ENCODE data around the gene SLC27A3. TPM values are rescaled to one million over a fixed set of nuclear protein-coding genes. Genes with fewer than 3 reads are reported as not detected.

Gene SLC27A3
- total and polyA plus RNA-seq, 9 of the 15 experiments (the other 6 are each of a cell fraction or from before 2014, with no cell fraction given), result 0.57 to 5.2 (median 2.8) TPM

DNA sequence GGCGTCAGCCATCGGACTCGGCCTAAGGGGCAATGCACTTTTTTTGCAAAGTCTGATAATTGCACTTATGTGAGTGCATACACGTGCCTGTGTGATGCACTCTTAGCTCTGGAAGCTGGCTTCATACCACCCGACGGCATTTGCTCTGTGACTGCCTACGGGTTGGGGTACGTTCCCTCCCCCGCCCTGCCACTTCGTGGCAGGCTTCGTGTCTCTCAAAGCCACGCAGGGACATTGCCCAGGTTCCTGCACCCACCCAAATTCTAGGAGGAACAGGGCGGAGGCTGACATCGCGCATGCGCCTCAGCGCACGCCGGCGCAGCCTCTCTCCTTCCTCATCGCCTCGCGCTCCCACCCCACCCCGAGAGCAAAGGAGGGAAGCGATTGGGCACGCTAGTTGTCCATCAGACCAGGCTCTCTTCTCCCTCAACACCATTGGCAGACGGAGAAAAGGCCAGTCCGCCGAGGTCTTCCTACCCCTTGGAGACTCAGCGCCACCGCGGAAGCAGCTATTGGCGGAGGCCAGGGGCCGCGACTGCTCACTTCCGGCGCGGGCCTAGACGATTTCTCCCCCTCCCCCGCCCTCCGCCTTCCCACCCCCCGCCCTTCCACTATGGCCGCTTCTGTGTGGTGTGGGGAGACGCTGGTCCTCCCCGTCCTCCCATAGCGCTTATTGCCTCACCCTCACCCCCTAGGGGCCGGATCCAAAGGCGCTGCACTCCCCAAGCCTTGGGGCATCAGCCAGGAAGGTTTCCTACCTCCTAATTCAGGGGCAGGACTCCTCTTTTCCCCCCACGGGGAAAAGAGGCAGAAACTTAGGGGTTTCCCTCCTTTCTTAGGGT is 47.5 kb upstream of the SLC27A3 start, which contains the start of gene INTS3 (continued):
- no peak for TF ChIP-seq KLF10 (CRISPR knock-in tag; IDR thresholded peaks at IDR 0.05)
- TF ChIP-seq, protein P1, sequence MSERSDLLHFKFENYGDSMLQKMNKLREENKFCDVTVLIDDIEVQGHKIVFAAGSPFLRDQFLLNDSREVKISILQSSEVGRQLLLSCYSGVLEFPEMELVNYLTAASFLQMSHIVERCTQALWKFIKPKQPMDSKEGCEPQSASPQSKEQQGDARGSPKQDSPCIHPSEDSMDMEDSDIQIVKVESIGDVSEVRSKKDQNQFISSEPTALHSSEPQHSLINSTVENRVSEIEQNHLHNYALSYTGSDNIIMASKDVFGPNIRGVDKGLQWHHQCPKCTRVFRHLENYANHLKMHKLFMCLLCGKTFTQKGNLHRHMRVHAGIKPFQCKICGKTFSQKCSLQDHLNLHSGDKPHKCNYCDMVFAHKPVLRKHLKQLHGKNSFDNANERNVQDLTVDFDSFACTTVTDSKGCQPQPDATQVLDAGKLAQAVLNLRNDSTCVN (CRISPR knock-in tag; IDR thresholded peaks at IDR 0.05), result no peak
- TF ChIP-seq, protein P2, sequence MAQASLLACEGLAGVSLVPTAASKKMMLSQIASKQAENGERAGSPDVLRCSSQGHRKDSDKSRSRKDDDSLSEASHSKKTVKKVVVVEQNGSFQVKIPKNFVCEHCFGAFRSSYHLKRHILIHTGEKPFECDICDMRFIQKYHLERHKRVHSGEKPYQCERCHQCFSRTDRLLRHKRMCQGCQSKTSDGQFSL (CRISPR knock-in tag; IDR thresholded peaks at IDR 0.05), result no peak; the same call in 1 of the 2 replicates
- TF ChIP-seq, protein P2 (tag; IDR thresholded peaks at IDR 0.05), result peak in 1 of 2 experiments; percentile 52; a peak in 1 of 4 replicates
- TF ChIP-seq RBFOX2 (IDR thresholded peaks at IDR 0.05; ENCODE audit: low read depth, low read length), result peak; percentile 73
- TF ChIP-seq, protein P3, sequence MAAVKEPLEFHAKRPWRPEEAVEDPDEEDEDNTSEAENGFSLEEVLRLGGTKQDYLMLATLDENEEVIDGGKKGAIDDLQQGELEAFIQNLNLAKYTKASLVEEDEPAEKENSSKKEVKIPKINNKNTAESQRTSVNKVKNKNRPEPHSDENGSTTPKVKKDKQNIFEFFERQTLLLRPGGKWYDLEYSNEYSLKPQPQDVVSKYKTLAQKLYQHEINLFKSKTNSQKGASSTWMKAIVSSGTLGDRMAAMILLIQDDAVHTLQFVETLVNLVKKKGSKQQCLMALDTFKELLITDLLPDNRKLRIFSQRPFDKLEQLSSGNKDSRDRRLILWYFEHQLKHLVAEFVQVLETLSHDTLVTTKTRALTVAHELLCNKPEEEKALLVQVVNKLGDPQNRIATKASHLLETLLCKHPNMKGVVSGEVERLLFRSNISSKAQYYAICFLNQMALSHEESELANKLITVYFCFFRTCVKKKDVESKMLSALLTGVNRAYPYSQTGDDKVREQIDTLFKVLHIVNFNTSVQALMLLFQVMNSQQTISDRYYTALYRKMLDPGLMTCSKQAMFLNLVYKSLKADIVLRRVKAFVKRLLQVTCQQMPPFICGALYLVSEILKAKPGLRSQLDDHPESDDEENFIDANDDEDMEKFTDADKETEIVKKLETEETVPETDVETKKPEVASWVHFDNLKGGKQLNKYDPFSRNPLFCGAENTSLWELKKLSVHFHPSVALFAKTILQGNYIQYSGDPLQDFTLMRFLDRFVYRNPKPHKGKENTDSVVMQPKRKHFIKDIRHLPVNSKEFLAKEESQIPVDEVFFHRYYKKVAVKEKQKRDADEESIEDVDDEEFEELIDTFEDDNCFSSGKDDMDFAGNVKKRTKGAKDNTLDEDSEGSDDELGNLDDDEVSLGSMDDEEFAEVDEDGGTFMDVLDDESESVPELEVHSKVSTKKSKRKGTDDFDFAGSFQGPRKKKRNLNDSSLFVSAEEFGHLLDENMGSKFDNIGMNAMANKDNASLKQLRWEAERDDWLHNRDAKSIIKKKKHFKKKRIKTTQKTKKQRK (IDR thresholded peaks at IDR 0.05; ENCODE audit: borderline replicate concordance, low read depth, low read length), result peak; percentile 77
- TF ChIP-seq NUFIP1 (IDR thresholded peaks at IDR 0.05; ENCODE audit: partially characterized antibody), result no peak
- no peak for TF ChIP-seq SRSF3 (IDR thresholded peaks at IDR 0.05; ENCODE audit: insufficient read depth, low read length)
- TF ChIP-seq, protein P4, sequence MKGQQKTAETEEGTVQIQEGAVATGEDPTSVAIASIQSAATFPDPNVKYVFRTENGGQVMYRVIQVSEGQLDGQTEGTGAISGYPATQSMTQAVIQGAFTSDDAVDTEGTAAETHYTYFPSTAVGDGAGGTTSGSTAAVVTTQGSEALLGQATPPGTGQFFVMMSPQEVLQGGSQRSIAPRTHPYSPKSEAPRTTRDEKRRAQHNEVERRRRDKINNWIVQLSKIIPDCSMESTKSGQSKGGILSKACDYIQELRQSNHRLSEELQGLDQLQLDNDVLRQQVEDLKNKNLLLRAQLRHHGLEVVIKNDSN (CRISPR knock-in tag; IDR thresholded peaks at IDR 0.05), result no peak; the same call in 1 of the 2 replicates
- no peak for TF ChIP-seq ZNF384 (IDR thresholded peaks at IDR 0.05; ENCODE audit: low read depth, low read length)
- TF ChIP-seq TAF9B (IDR thresholded peaks at IDR 0.05; ENCODE audit: partially characterized antibody), result peak; percentile 58
- peak; percentile 71 for TF ChIP-seq POLR2G (IDR thresholded peaks at IDR 0.05; ENCODE audit: low read depth, low read length)
- TF ChIP-seq FOXM1 (IDR thresholded peaks at IDR 0.05; ENCODE audit: low read depth), result no peak
- TF ChIP-seq FOXM1 (CRISPR knock-in tag; IDR thresholded peaks at IDR 0.05; ENCODE audit: low read depth), result no peak
- no peak for TF ChIP-seq CBX8 (IDR thresholded peaks at IDR 0.05; ENCODE audit: borderline replicate concordance, extremely low read depth, low read depth, low read length, poor library complexity, severe bottlenecking)
- no peak for TF ChIP-seq BRCA1 (IDR thresholded peaks at IDR 0.05)
- no peak for TF ChIP-seq BRCA1 (CRISPR knock-in tag; IDR thresholded peaks at IDR 0.05)
- peak; percentile 96 for TF ChIP-seq FOS (IDR thresholded peaks at IDR 0.05; ENCODE audit: extremely low read depth, insufficient read length)
- TF ChIP-seq NR2F6 (CRISPR knock-in tag; IDR thresholded peaks at IDR 0.05), result no peak
- TF ChIP-seq BRF1 (IDR thresholded peaks at IDR 0.05; ENCODE audit: borderline replicate concordance, extremely low read depth, insufficient read length), result no peak
- TF ChIP-seq PHF8 (IDR thresholded peaks at IDR 0.05; ENCODE audit: borderline replicate concordance, low read length), result peak; percentile 85
- no peak for TF ChIP-seq SIRT6 (IDR thresholded peaks at IDR 0.05; ENCODE audit: low read depth, low read length)

Measured in K562 (cell line).